HEK293T (cell line): Measurements from ENCODE around the gene CADPS2.

ENCODE experiments used
- ARNT ChIP-seq: fragments of 450-650 bp; IDR thresholded peaks from 2 replicates; pipeline ENCODE4 v1.6.1; 2017; ENCODE audit warnings: mild to moderate bottlenecking
- BHLHE40 ChIP-seq: fragments of 450-650 bp; IDR thresholded peaks from 2 replicates; pipeline ENCODE4 v1.6.1; 2016; ENCODE audit warnings: mild to moderate bottlenecking, moderate library complexity, borderline replicate concordance
- FOXA1 ChIP-seq: fragments of 450-650 bp; IDR thresholded peaks from 2 replicates; pipeline ENCODE4 v1.6.1; 2016; ENCODE audit warnings: mild to moderate bottlenecking
- FOXK2 ChIP-seq: fragments of 450-650 bp; IDR thresholded peaks from 2 replicates; pipeline ENCODE4 v1.6.1; 2016; ENCODE audit warnings: mild to moderate bottlenecking
- HDGF ChIP-seq: fragments of 450-650 bp; IDR thresholded peaks from 2 replicates; pipeline ENCODE4 v1.6.1; 2017; ENCODE audit warnings: antibody characterized with exemption, borderline replicate concordance
- NFRKB ChIP-seq: fragments of 450-650 bp; IDR thresholded peaks from 2 replicates; pipeline ENCODE4 v1.6.1; 2016; ENCODE audit warnings: mild to moderate bottlenecking, moderate library complexity
- SP1 ChIP-seq: fragments of 450-650 bp; IDR thresholded peaks from 2 replicates; pipeline ENCODE4 v1.6.1; 2017
- SUZ12 ChIP-seq: fragments of 450-650 bp; IDR thresholded peaks from 2 replicates; pipeline ENCODE4 v1.6.1; 2016; ENCODE audit warnings: mild to moderate bottlenecking
- ZNF384 ChIP-seq: fragments of 450-650 bp; IDR thresholded peaks from 2 replicates; pipeline ENCODE4 v1.6.1; 2016

- no peak for TF ChIP-seq HDGF
- TF ChIP-seq BHLHE40, result no peak
- TF ChIP-seq SP1, result no peak
- TF ChIP-seq FOXA1, result no peak
- TF ChIP-seq NFRKB, result no peak
- TF ChIP-seq ARNT, result no peak
- no peak for TF ChIP-seq ZNF384
- no peak for TF ChIP-seq SUZ12
- TF ChIP-seq FOXK2, result no peak
Measured at GRCh38 chr7:122309421-122309820, 576.8 kb downstream of the CADPS2 start.
